HG03442 (cell line): Measurements from ENCODE around the gene OSR1.
A peak's percentile ranks its signal among the peaks of the same experiment; 100 is the strongest.
"Not testable (repeated sequence)": the region's sequence is repeated elsewhere in the genome, so short reads cannot be mapped to it uniquely, and the experiment has no call there.

ENCODE experiments used
- ATAC-seq: cut with Tn5 transposase; IDR thresholded peaks from one replicate; pipeline ENCODE4 v1.9.1; 2021; ENCODE audit warnings: mild to moderate bottlenecking, moderate library complexity; ENCODE audit not compliant: unreplicated experiment

The OSR1 gene

GRCh38 chr2:19337202-19337601, 21.2 kb downstream of the OSR1 start:
- no peak for ATAC-seq

- ATAC-seq, result no peak
Measured at GRCh38 chr2:19336781-19337180, 21.6 kb downstream of the OSR1 start.

- ATAC-seq, result no peak
Measured at GRCh38 chr2:19332503-19332902, 25.9 kb downstream of the OSR1 start.

GRCh38 chr2:19331450-19331849, 27.0 kb downstream of the OSR1 start:
- no peak for ATAC-seq

- no peak for ATAC-seq
Measured at GRCh38 chr2:19330436-19330835, 28.0 kb downstream of the OSR1 start.

- no peak for ATAC-seq
Measured at GRCh38 chr2:19329445-19329844, 29.0 kb downstream of the OSR1 start.

GRCh38 chr2:19327496-19327895, 30.9 kb downstream of the OSR1 start:
- no peak for ATAC-seq

- ATAC-seq, result no peak
Measured at GRCh38 chr2:19321946-19322345, 36.5 kb downstream of the OSR1 start.

- no peak for ATAC-seq
Measured at GRCh38 chr2:19320813-19321212, 37.6 kb downstream of the OSR1 start.

- no peak for ATAC-seq
Measured at GRCh38 chr2:19319698-19320097, 38.7 kb downstream of the OSR1 start.

- ATAC-seq, result no peak
Measured at GRCh38 chr2:19319064-19319463, 39.4 kb downstream of the OSR1 start.

GRCh38 chr2:19313553-19313952, 44.9 kb downstream of the OSR1 start:
- ATAC-seq, result no peak

- peak; percentile 88 for ATAC-seq
Measured at GRCh38 chr2:19312949-19313348, 45.5 kb downstream of the OSR1 start.

- not testable (repeated sequence) for ATAC-seq
Measured at GRCh38 chr2:19306065-19306464, 52.4 kb downstream of the OSR1 start.

- ATAC-seq, result not testable (repeated sequence)
Measured at GRCh38 chr2:19305400-19306055, 52.9 kb downstream of the OSR1 start.

GRCh38 chr2:19301706-19302105, 56.7 kb downstream of the OSR1 start:
- no peak for ATAC-seq
